ENCODE measurements around the gene HSPBP1. TPM values are rescaled to one million over a fixed set of nuclear protein-coding genes. Genes with fewer than 3 reads are reported as not detected.

HSPBP1 gene
- total RNA-seq, 2 experiments from 2014 or later, result 14.3 to 15.1 TPM

GRCh38 chr19:55324662-55325061, 44.8 kb upstream of the HSPBP1 start:
- no peak for TF ChIP-seq CTCF (IDR thresholded peaks at IDR 0.05)
- Mint-ChIP-seq H3K27ac (no peak overlapping the region), H3K27me3 (peaks cover 22% of the 10 kb centered on the region), H3K36me3 (ENCODE audit: low read depth) (no peaks in the 10 kb centered on the region), H3K9me3 (no peaks in the 10 kb centered on the region), H3K4me3 (no peak overlapping the region), H3K4me1 (ENCODE audit: low read depth) (no peaks in the 10 kb centered on the region)
- no peak for DNase-seq
- H3K27me3 ChIP-seq (ENCODE audit: control insufficient read depth in 1 of 2, insufficient read depth in 2 of 2, low read length in 2 of 2), result no peaks in the 10 kb centered on the region
- POLR2A ChIA-PET, result no interaction called here
- H3K4me1 ChIP-seq (ENCODE audit: insufficient read depth, low read length), result no peaks in the 10 kb centered on the region
- H3K27ac ChIP-seq (ENCODE audit: low read depth in 1 of 2, low read length in 2 of 2), result no peak overlapping the region
- no peak for ATAC-seq (ENCODE audit: poor library complexity)
- H3K36me3 ChIP-seq (ENCODE audit: insufficient read depth, low read length), result no peaks in the 10 kb centered on the region
- CTCF ChIA-PET, result no interaction called here
- intact Hi-C loops (cut with DNase I, micrococcal nuclease), result no loop called here
- H3K4me3 ChIP-seq (ENCODE audit: low read length), result peak overlapping the region; percentile 19
- H3K9me3 ChIP-seq (ENCODE audit: control insufficient read depth in 1 of 2, insufficient read depth in 1 of 2, low read length in 2 of 2), result peaks cover 0 to 4% of the 10 kb centered on the region in 2 experiments

DNA sequence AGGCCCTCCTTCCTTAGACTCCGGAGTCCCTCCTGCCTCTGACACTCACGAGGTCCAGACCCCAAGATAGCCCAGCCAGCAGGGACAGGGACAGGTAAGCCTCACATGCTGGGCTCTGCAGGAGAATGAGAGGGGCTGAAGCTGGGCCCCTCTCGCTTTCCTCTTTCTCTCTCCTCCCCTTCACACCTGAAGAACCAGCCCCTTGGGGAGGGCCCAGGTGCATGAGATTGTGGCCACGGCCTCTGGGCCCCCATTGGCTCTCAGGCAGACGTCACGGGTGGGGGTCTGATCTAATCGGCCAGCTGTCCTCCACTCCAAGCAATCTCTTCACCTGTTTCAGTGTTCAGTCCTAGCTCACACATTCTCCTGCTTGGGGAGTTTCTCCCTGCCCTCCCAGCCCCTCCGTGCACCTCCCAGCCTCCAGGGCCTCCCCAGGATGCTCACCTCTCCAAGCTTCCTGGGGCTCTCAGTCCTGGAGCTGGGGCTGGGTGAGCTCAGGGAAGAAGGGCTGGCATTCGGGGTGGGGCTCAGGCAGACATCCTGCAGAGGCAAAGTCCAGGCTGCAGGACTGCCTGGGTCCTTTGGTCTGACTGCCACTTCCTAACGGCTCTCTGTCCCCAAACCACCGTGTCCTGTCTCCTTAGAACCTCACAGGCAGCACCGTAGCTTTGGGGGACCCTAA, 42.4 kb upstream of the HSPBP1 start:
- Mint-ChIP-seq H3K36me3 (ENCODE audit: low read depth) (no peaks in the 10 kb centered on the region), H3K9me3 (no peaks in the 10 kb centered on the region), H3K4me3 (no peak overlapping the region), H3K27me3 (peaks cover 13% of the 10 kb centered on the region), H3K4me1 (ENCODE audit: low read depth) (no peaks in the 10 kb centered on the region), H3K27ac (no peak overlapping the region)
- Histone ChIP-seq H3K36me3 (ENCODE audit: insufficient read depth, low read length) (no peaks in the 10 kb centered on the region), H3K27me3 (ENCODE audit: control insufficient read depth in 1 of 2, insufficient read depth in 2 of 2, low read length in 2 of 2) (no peaks in the 10 kb centered on the region), H3K4me3 (ENCODE audit: low read length) (no peak overlapping the region), H3K4me1 (ENCODE audit: insufficient read depth, low read length) (no peaks in the 10 kb centered on the region), H3K27ac (ENCODE audit: low read depth in 1 of 2, low read length in 2 of 2) (no peak overlapping the region), H3K9me3 (ENCODE audit: control insufficient read depth in 1 of 2, insufficient read depth in 1 of 2, low read length in 2 of 2) (peaks cover 0 to 4% of the 10 kb centered on the region in 2 experiments)
- CTCF ChIA-PET, result interaction anchor here (1.6 kb wide), 1 partner anchor 20 kb away, joined by 6 read pairs; no protein-coding TSS in a partner anchor
- DNase-seq (no peak), ATAC-seq (ENCODE audit: poor library complexity) (no peak)
- intact Hi-C loops (cut with DNase I, micrococcal nuclease), result no loop called here
- POLR2A ChIA-PET, result interaction anchor here (1.0 kb wide), 1 partner anchor 16 kb away, joined by 3 read pairs; no protein-coding TSS in a partner anchor
- no peak for TF ChIP-seq CTCF (IDR thresholded peaks at IDR 0.05)

- Mint-ChIP-seq H3K36me3 (ENCODE audit: low read depth) (no peaks in the 10 kb centered on the region), H3K4me1 (ENCODE audit: low read depth) (no peaks in the 10 kb centered on the region), H3K9me3 (no peaks in the 10 kb centered on the region), H3K4me3 (no peak overlapping the region), H3K27ac (no peak overlapping the region), H3K27me3 (peaks cover 13% of the 10 kb centered on the region)
- ATAC-seq (ENCODE audit: poor library complexity) (no peak), DNase-seq (no peak)
- TF ChIP-seq CTCF (IDR thresholded peaks at IDR 0.05), result no peak
- peaks cover 0 to 4% of the 10 kb centered on the region in 2 experiments for H3K9me3 ChIP-seq (ENCODE audit: control insufficient read depth in 1 of 2, insufficient read depth in 1 of 2, low read length in 2 of 2)
- POLR2A ChIA-PET, result interaction anchor here (1.0 kb wide), 1 partner anchor 17 kb away, joined by 3 read pairs; no protein-coding TSS in a partner anchor
- no peaks in the 10 kb centered on the region for H3K4me1 ChIP-seq (ENCODE audit: insufficient read depth, low read length)
- CTCF ChIA-PET, result interaction anchor here (1.6 kb wide), 1 partner anchor 20 kb away, joined by 6 read pairs; no protein-coding TSS in a partner anchor
- H3K36me3 ChIP-seq (ENCODE audit: insufficient read depth, low read length), result no peaks in the 10 kb centered on the region
- no peak overlapping the region for H3K27ac ChIP-seq (ENCODE audit: low read depth in 1 of 2, low read length in 2 of 2)
- H3K4me3 ChIP-seq (ENCODE audit: low read length), result no peak overlapping the region
- intact Hi-C loops (cut with DNase I, micrococcal nuclease), result no loop called here
- H3K27me3 ChIP-seq (ENCODE audit: control insufficient read depth in 1 of 2, insufficient read depth in 2 of 2, low read length in 2 of 2), result no peaks in the 10 kb centered on the region
These were observed 41.7 kb upstream of the HSPBP1 start for GRCh38 chr19:55321466-55322137.
